Stimulated activated CD4-positive, alpha-beta T cell treated with anti-CD3 and anti-CD28 coated beads, Interleukin-12 subunit alpha, Interleukin-12 subunit beta, amount 100 ng/mL, for 4 hours (primary cell): ENCODE data around the gene RNF151.
"Not testable (repeated sequence)": the region's sequence is repeated elsewhere in the genome, so short reads cannot be mapped to it uniquely, and the experiment has no call there.

Experiments
- DNase-seq: peaks from one replicate; pipeline ENCODE4 v3.0.0-alpha.2; 2020

Gene RNF151

GRCh38 chr16:1966460-1966859 is at the start of gene RNF151:
Gene RNF151, plus strand, starts transcription at chr16:1966856. Its CDS starts 26 bp downstream, at chr16:1966882.
- DNase-seq: no peak

- no peak for DNase-seq
These were observed 49.5 kb upstream of the RNF151 start for GRCh38 chr16:1917056-1917664.

GRCh38 chr16:1917665-1918350 is 48.8 kb upstream of the RNF151 start:
- no peak for DNase-seq

GRCh38 chr16:1918351-1919326 is 48.0 kb upstream of the RNF151 start, which contains the start of gene HS3ST6:
Gene HS3ST6, minus strand, starts transcription at chr16:1918415. Its CDS starts 92 bp downstream, at chr16:1918323.
- DNase-seq: no peak

GRCh38 chr16:1919327-1919998 is 47.2 kb upstream of the RNF151 start:
- no peak for DNase-seq

GRCh38 chr16:1920122-1920521 is 46.5 kb upstream of the RNF151 start:
- not testable (repeated sequence) for DNase-seq

- DNase-seq: no peak
These were observed 45.9 kb upstream of the RNF151 start for GRCh38 chr16:1920727-1921171.

GRCh38 chr16:1922357-1922756 is 44.3 kb upstream of the RNF151 start:
- DNase-seq: no peak

- no peak for DNase-seq
These were observed 43.2 kb upstream of the RNF151 start for GRCh38 chr16:1923299-1924034.

GRCh38 chr16:1924095-1924494 is 42.6 kb upstream of the RNF151 start:
- no peak for DNase-seq

GRCh38 chr16:1926271-1926670 is 40.4 kb upstream of the RNF151 start:
- no peak for DNase-seq

GRCh38 chr16:1929105-1929504 is 37.6 kb upstream of the RNF151 start:
- no peak for DNase-seq

GRCh38 chr16:1929578-1930337 is 36.9 kb upstream of the RNF151 start:
- peak; percentile 94 for DNase-seq

GRCh38 chr16:1930338-1930720 is 36.3 kb upstream of the RNF151 start:
- DNase-seq: no peak

- DNase-seq: no peak
These were observed 34.3 kb upstream of the RNF151 start for GRCh38 chr16:1932050-1933028.

- DNase-seq: no peak
These were observed 33.5 kb upstream of the RNF151 start for GRCh38 chr16:1933097-1933661.

GRCh38 chr16:1936945-1937479 is 29.6 kb upstream of the RNF151 start:
- DNase-seq: no peak

GRCh38 chr16:1938316-1938715 is 28.3 kb upstream of the RNF151 start:
- no peak for DNase-seq

- no peak for DNase-seq
These were observed 27.7 kb upstream of the RNF151 start for GRCh38 chr16:1938910-1939309.
